ENCODE data around the gene JAKMIP3. TPM values are rescaled to one million over a fixed set of nuclear protein-coding genes. Genes with fewer than 3 reads are reported as not detected.
A peak's percentile ranks its signal among the peaks of the same experiment; 100 is the strongest.

JAKMIP3 gene
- total RNA-seq, result under 0.01 TPM in 1 of 2 replicates, not detected in the other

- TF ChIP-seq, protein P1, sequence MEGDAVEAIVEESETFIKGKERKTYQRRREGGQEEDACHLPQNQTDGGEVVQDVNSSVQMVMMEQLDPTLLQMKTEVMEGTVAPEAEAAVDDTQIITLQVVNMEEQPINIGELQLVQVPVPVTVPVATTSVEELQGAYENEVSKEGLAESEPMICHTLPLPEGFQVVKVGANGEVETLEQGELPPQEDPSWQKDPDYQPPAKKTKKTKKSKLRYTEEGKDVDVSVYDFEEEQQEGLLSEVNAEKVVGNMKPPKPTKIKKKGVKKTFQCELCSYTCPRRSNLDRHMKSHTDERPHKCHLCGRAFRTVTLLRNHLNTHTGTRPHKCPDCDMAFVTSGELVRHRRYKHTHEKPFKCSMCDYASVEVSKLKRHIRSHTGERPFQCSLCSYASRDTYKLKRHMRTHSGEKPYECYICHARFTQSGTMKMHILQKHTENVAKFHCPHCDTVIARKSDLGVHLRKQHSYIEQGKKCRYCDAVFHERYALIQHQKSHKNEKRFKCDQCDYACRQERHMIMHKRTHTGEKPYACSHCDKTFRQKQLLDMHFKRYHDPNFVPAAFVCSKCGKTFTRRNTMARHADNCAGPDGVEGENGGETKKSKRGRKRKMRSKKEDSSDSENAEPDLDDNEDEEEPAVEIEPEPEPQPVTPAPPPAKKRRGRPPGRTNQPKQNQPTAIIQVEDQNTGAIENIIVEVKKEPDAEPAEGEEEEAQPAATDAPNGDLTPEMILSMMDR (IDR thresholded peaks at IDR 0.05; ENCODE audit: insufficient read depth, low read length, severe bottlenecking), result no peak
- Histone ChIP-seq H3K27me3 (ENCODE audit: control insufficient read depth, insufficient read depth, low read length) (no peaks in the 10 kb centered on the region), H3K4me3 (ENCODE audit: low read depth, low read length) (peak within 1 kb of the TSS; percentile 19), H3K36me3 (ENCODE audit: control insufficient read depth, insufficient read depth, low read length) (no peaks in the 10 kb centered on the region)
- DNase-seq (ENCODE audit: low read depth) (peak; percentile 76), FAIRE-seq (peak; percentile 47)
Observed at GRCh38 chr10:132065491-132066105, at the start of gene JAKMIP3. Gene JAKMIP3, plus strand, starts transcription at chr10:132065946. Its CDS starts 38,863 bp downstream, at chr10:132104809.

DNA sequence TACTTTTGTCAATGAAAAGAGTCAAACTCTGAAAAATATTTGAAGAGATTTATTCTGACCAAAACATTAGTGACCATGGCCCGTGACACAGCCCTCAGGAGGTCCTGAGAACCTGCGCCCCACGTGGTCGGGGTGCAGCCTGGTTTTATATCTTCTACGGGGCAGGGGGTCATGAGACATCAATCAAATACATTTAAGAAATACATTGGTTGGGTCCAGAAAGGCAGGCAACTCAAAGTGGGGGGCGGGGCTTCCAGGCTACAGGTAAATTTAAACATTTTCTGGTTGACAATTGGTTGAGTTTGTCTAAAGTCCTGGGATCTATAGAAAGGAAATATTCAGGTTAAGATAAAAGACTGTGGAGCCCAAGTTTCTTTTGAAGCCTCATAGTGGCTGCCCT lies 49.2 kb upstream of the JAKMIP3 start:
- H3K27me3 ChIP-seq (ENCODE audit: control insufficient read depth, insufficient read depth, low read length), result no peaks in the 10 kb centered on the region
- FAIRE-seq (no peak), DNase-seq (ENCODE audit: low read depth) (no peak)
- H3K36me3 ChIP-seq (ENCODE audit: control insufficient read depth, insufficient read depth, low read length), result no peaks in the 10 kb centered on the region
- no peak overlapping the region for H3K4me3 ChIP-seq (ENCODE audit: low read depth, low read length)
- TF ChIP-seq, protein P1 (IDR thresholded peaks at IDR 0.05; ENCODE audit: insufficient read depth, low read length, severe bottlenecking), result no peak

GRCh38 chr10:132018446-132018845 lies 47.3 kb upstream of the JAKMIP3 start:
- Histone ChIP-seq H3K4me3 (ENCODE audit: low read depth, low read length) (no peak overlapping the region), H3K27me3 (ENCODE audit: control insufficient read depth, insufficient read depth, low read length) (peaks cover 3% of the 10 kb centered on the region), H3K36me3 (ENCODE audit: control insufficient read depth, insufficient read depth, low read length) (no peaks in the 10 kb centered on the region)
- DNase-seq (ENCODE audit: low read depth) (no peak), FAIRE-seq (no peak)
- TF ChIP-seq, protein P1 (IDR thresholded peaks at IDR 0.05; ENCODE audit: insufficient read depth, low read length, severe bottlenecking), result no peak

GRCh38 chr10:132019366-132019765 lies 46.4 kb upstream of the JAKMIP3 start:
- Histone ChIP-seq H3K27me3 (ENCODE audit: control insufficient read depth, insufficient read depth, low read length) (peaks cover 4% of the 10 kb centered on the region), H3K36me3 (ENCODE audit: control insufficient read depth, insufficient read depth, low read length) (no peaks in the 10 kb centered on the region), H3K4me3 (ENCODE audit: low read depth, low read length) (no peak overlapping the region)
- TF ChIP-seq, protein P1 (IDR thresholded peaks at IDR 0.05; ENCODE audit: insufficient read depth, low read length, severe bottlenecking), result no peak
- DNase-seq (ENCODE audit: low read depth) (no peak), FAIRE-seq (no peak)

GRCh38 chr10:132020456-132020855 lies 45.3 kb upstream of the JAKMIP3 start:
- FAIRE-seq, result no peak
- no peak overlapping the region for H3K4me3 ChIP-seq (ENCODE audit: low read depth, low read length)
- DNase-seq (ENCODE audit: low read depth), result no peak
- H3K36me3 ChIP-seq (ENCODE audit: control insufficient read depth, insufficient read depth, low read length), result no peaks in the 10 kb centered on the region
- H3K27me3 ChIP-seq (ENCODE audit: control insufficient read depth, insufficient read depth, low read length), result peaks cover 4% of the 10 kb centered on the region
- TF ChIP-seq, protein P1 (IDR thresholded peaks at IDR 0.05; ENCODE audit: insufficient read depth, low read length, severe bottlenecking), result no peak

GRCh38 chr10:132021046-132021445 lies 44.7 kb upstream of the JAKMIP3 start:
- FAIRE-seq (peak; percentile 89), DNase-seq (ENCODE audit: low read depth) (no peak)
- Histone ChIP-seq H3K4me3 (ENCODE audit: low read depth, low read length) (no peak overlapping the region), H3K27me3 (ENCODE audit: control insufficient read depth, insufficient read depth, low read length) (peaks cover 4% of the 10 kb centered on the region), H3K36me3 (ENCODE audit: control insufficient read depth, insufficient read depth, low read length) (no peaks in the 10 kb centered on the region)
- TF ChIP-seq, protein P1 (IDR thresholded peaks at IDR 0.05; ENCODE audit: insufficient read depth, low read length, severe bottlenecking), result no peak
